Bone marrow (tissue), 2 donors: ENCODE data around the gene LRRC8D.
A peak's percentile ranks its signal among the peaks of the same experiment; 100 is the strongest.

Source experiments
- DNase-seq, 2 donors: peaks; one replicate each; lab custom pipeline; 2025; lab: John Stamatoyannopoulos, UW

Gene LRRC8D

DNA sequence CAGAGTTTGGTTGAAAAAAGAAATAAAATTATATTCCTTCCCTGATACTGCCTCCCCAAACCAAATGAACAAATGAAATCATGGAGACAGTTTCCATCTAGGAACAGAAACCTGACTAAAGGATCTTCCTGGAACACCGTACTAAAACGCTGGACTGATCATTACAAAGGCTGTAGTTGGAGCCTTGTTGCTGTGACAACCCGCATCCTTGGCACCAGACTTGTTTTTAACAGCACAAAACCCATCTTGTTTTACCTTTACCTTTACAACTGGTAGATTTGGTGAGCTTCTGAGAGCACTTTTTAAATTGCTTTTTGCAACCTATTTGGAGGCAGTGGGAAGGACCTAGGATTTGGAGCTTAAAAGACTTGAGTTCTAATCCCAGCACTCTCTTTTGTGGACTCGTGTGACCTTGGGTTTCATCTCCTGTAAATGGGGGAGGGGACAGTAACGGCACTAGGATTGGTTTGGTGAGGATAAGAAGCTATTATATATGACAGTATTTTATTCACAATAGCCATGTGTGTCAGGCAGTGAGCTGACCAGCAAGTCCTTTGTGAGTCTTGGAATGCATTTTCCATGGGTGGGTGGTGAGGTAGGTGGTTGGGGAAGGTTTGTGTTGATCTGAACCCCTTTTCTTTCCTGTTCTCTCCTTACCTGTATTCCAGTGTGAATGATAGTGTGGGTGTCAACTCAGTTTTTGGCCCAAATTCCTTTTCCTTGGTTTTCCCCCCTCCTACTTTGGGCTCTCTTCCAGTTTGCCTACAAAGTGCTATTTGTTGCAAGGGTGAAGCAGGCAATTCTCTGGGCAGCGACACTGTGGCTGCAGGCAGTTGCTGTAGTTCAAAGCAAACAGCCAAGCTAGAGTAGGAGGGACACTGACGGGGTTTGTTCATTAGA is 12.6 kb downstream of the LRRC8D start:
- no peak for DNase-seq

GRCh38 chr1:89834083-89834704 is 13.4 kb downstream of the LRRC8D start:
- DNase-seq = no peak

- DNase-seq = no peak
Observed at GRCh38 chr1:89836252-89837035, 15.6 kb downstream of the LRRC8D start.

GRCh38 chr1:89837036-89837481 is 16.2 kb downstream of the LRRC8D start:
- no peak for DNase-seq

DNA sequence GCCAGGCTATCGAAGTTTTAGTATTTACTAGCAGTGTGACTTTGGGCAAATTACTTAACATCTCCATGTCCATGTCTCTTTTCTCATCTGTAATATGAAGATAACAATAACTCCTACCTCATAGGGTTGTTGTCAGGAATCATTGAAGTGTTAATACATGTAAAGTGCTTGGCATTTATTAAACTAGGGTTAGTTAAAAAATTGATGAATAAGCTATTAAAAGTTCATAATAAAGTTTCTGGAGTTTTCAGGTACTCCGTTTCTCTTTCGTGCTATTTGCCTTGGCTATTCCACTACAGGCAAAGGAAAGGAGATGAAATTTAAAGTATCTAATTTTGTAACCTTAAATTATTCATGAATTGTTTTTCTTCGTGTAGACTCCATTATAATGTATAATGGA is 16.7 kb downstream of the LRRC8D start:
- DNase-seq = no peak

- no peak for DNase-seq
Observed at GRCh38 chr1:89839516-89839915, 18.7 kb downstream of the LRRC8D start.

DNA sequence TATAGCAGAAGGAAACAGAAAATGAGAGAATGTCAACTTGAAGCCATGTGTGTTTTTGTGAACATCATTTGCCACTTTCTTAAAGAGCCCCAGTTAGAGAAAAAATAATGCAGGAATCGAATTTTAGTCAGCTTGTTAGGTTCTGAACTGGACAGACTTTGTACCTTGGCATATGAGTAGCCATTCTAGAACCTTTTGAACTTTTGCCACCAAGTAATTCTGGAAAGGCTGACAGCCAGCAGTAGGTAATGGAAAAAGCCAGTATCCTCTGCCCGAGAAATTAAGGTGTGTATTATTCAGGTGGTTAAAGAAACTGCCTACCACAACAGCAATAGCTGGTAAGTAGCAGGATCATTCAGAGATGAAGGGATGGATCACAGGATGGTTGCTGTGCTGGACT is 20.7 kb downstream of the LRRC8D start:
- DNase-seq = no peak

DNA sequence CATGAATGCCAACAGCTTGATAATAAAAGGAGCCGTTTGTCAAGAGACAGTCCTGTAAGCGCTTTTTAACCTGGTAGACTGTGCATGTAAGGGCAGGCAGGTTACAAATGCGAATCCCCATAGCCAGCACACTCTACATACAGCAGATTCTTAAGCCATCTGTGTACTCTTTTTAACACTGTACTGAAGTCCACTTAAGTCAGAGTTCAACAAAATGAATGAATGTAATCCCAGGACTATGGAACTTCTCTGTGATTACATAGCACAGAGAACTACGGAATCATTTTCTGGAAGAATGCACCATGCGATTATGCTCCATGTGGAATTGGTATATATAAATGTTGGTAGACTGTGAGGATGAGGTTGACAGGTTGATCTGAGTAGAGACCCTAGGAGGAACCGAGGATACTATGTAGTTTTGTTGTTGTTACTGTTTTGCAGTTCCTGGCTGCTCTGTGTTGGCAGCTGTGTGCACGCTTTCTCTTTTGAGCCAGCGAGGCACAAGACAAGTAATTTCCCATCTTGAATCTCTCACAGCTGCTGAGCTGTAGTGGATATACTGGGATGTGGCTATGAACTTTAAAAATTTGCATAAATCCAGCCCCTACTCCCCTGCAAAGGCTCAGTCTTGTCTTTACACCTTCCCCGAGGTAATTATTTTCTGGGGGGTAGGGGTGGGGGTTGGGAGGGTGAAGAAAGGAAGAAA is 21.9 kb downstream of the LRRC8D start:
- peak in 1 of 2 donors; percentile 76 for DNase-seq

- DNase-seq = peak; percentile 70 to 76
Observed at GRCh38 chr1:89843273-89844130, 22.7 kb downstream of the LRRC8D start.

DNA sequence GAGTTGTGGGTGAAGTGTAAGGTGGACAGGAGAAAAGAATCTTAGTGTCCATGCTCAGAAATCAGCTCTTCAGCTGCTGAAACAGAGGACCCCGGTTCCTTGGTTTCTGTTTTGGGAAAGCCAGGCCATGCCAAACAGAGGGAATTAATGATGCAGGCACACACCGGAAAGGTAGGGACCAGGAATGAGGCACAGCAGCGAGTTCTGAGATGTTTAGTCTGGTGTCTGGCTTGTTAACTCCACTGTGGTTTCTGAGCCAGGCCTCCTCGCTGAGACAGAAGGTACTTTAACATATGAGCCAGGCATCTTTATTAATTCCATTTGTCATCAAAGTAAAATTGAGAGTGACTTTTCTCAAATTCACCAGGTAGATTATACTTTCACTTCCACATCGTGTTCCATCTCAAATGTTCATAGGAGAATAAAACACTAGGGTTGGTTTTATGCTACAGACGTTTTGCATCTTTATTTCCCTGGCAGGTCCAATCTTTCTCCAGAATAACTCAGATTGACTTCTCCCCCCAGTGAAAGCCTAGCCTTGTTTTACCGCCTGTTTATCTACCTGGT is 23.5 kb downstream of the LRRC8D start:
- DNase-seq = no peak

DNA sequence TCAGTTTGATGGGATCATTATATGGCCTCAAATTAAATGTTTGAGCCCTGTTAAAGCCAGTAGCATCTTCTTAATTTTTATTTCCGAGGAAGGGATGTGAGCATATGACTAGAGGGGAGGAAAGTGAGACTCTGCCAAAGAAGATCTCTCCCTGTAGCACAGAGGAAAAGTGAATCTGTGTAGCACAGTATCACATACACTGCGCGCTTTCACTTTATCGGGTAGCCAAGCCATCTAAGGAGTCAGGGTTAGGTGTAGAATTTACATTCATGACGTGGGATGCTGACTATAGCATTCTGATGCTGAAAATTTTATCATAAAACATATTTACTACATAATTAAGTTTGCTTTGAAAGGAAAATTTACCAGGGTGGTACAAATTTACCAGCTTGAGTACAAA is 24.0 kb downstream of the LRRC8D start:
- DNase-seq = no peak

DNA sequence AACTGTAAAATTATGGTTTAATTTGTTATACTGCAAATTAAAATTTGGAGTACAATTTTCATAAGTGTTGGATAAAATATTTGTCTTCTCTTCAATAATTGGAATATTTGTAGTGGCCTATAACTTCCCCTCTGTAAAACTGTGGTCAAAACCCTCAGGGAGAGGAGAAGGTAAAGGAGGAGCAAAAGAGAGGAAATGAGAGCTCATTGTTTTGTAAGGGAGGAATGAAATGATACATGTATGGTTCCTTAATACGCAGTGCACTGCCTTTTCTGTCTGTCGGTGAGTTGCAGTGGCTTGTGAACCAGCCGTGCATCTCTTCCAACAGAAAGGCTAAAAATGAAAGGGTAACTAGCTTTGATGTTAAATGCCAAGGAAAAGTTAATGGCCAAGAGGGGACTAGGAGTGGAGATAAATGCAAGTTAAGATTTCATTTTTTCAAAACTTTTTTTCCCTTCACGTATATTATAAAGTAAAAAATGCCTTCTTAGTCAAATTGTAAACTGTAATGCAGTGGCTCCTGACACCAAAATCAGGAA is 26.4 kb downstream of the LRRC8D start:
- DNase-seq = no peak

GRCh38 chr1:89850844-89851415 is 30.1 kb downstream of the LRRC8D start:
- no peak for DNase-seq

DNA sequence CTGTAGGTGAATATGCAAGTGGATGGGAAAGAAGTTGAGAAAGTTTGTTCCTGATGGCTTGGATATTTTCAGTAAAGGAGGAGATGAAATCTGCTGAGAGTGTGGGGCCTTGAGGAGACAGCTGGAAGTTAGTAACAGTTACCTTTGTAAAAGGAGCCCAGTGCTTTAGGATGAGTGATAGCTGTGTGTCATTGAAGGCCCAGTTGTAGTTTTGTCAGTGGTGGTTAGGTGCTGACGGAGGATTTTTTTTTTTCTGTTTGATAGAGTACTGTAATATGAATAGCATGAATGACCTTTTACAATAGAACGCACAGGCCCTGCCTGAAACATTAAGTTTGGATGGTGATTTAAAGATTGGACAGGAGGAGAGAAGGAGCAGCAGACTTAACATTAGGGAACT is 33.3 kb downstream of the LRRC8D start:
- no peak for DNase-seq

- peak in 1 of 2 donors; percentile 59 for DNase-seq
Observed at GRCh38 chr1:89855413-89856123, 34.7 kb downstream of the LRRC8D start.

DNA sequence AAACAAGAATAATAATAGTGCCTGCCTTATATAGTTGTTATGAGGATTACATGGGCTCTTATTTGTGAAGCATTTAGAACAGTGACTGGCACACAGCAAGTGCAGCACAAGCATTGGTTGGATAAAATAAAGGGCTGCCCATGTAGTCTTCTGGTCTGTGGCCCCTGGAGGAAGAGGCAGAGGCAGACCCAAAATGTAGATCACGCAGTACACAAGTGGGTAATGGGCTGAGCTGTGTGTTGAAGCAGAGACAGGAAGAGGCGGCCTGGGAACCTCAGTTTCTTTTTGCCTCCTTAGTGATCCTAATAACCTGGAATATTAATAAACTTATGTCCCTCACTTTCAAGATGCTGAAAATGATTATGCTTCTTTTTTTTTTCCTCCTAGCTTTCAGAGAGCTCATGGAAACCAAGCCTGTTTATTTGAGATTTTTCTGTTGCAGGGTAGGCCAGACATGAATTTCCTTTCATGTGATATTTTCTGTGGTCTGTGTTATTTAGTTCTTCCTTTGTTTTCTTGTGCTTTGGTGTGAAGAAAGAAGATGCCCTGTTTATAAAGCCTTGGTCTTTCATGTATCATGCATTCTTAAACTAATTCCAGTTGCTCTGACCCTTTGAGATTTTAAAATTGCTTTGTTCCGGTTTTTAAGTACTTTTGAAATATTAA is 42.5 kb downstream of the LRRC8D start:
- DNase-seq = no peak

DNA sequence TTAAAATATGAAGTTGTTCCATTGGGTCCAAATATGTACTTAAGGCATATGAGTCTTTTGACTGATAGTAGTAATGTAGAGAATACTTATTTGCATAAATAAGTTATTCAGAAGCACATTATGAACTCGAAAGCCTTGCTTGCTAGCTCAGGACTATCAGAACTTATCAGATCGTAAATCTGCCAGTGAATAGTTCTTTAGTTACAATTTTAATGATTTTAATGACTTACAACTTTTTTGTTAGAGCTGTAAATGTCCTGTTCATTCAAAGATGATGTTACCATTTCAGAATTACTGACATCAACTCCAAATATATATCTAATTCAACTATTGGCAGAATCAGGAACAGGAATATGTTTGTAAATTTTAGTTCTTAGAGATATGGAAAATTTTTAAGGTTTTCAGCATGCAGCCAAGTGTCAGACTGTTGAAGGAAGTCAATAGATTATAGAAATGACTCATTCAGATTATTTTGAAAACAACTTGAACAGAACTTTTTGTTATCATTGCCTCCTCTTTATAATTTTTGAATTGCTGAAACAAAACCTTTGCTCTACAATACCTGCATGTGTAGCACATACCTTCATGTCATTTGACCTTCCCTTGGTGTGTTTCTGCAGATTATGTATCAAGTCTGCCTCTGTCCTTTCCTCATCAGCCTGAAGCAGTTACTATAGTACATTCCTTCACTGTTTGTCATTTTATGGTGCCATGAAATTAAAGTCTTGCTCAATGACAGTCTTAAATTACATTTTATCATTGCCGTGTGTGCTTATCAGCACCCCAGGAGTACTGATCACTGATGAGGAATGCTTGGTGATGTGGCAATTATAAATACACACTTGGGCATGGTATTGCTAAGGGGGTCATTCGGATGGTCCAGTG is 44.9 kb downstream of the LRRC8D start:
- DNase-seq = peak in 1 of 2 donors; percentile 31

DNA sequence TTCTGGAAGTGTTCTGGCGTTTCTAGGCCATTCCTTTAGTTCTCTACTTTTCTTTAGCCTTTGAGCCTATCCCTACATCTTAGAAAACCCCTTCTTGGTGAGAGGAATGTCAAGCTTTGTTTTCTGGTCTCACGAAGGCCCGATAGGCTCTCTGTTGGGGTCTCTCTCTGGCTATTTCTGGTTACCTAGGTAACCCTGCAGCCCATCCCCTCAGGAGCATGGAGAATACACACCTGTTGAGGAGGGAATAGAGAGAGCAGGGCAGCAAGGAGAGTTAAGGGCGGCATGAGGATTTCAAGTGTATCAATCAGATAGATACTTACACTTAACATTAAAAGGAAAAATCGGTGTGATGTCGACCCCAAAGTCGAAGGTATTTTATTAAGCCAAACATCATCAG is 45.7 kb downstream of the LRRC8D start:
- no peak for DNase-seq
